Calu3 (cell line): Measurements from ENCODE around the gene RPTOR. TPM values are rescaled to one million over a fixed set of nuclear protein-coding genes. Genes with fewer than 3 reads are reported as not detected.

Experiments
- BruUV-seq: library from RNA; stranded (reverse); fragments of 400-500 nt; replicated peaks from 2 replicates; lab custom pipeline; 2021; lab: Mats Ljungman, UMichigan
- CTCF ChIA-PET: fragments of 300-600 bp; sonication (Branson Sonifier 250); formaldehyde crosslinking; loops from one replicate; lab custom pipeline; 2022; ENCODE audit warnings: antibody characterized with exemption; lab: Charles Lee
- DNase-seq: peaks from one replicate; pipeline ENCODE4 v3.0.0; 2022
- H3K27ac Mint-ChIP-seq: one replicate; pipeline ENCODE4 v1.8.0; 2022; ENCODE audit warnings: mixed read lengths; ENCODE audit not compliant: unreplicated experiment
- H3K27me3 Mint-ChIP-seq: one replicate; pipeline ENCODE4 v1.8.0; 2022; ENCODE audit warnings: mixed read lengths; ENCODE audit not compliant: unreplicated experiment
- H3K36me3 Mint-ChIP-seq: one replicate; pipeline ENCODE4 v1.8.0; 2022; ENCODE audit warnings: mild to moderate bottlenecking, moderate library complexity, mixed read lengths; ENCODE audit not compliant: insufficient read depth, unreplicated experiment
- H3K4me1 Mint-ChIP-seq: one replicate; pipeline ENCODE4 v1.8.0; 2022; ENCODE audit warnings: mild to moderate bottlenecking, low read depth, mixed read lengths; ENCODE audit not compliant: unreplicated experiment
- H3K4me3 Mint-ChIP-seq: one replicate; pipeline ENCODE4 v1.8.0; 2022; ENCODE audit warnings: mild to moderate bottlenecking, low read depth, moderate library complexity, mixed read lengths; ENCODE audit not compliant: unreplicated experiment
- H3K9me3 Mint-ChIP-seq: one replicate; pipeline ENCODE4 v1.8.0; 2022; ENCODE audit warnings: low read depth, mixed read lengths; ENCODE audit not compliant: unreplicated experiment
- intact Hi-C: fragments of 100-400 bp; cut with micrococcal nuclease; formaldehyde crosslinking; loops from one replicate; pipeline ENCODE4 v1.10.0; 2022; ENCODE audit not compliant: unreplicated experiment
- total RNA-seq: library from RNA; stranded (reverse); gene quantifications from 2 replicates; pipeline ENCODE4 v1.2.3, GENCODE V29; 2022
- TF ChIP-seq, protein P1 (sequence below): fragments of 200-600 bp; IDR thresholded peaks from one replicate; pipeline ENCODE4 v1.8.0; 2022; ENCODE audit warnings: antibody characterized with exemption; ENCODE audit not compliant: unreplicated experiment

RPTOR gene
- total RNA-seq, 1 experiment from 2014 or later = 41.8 TPM

DNA sequence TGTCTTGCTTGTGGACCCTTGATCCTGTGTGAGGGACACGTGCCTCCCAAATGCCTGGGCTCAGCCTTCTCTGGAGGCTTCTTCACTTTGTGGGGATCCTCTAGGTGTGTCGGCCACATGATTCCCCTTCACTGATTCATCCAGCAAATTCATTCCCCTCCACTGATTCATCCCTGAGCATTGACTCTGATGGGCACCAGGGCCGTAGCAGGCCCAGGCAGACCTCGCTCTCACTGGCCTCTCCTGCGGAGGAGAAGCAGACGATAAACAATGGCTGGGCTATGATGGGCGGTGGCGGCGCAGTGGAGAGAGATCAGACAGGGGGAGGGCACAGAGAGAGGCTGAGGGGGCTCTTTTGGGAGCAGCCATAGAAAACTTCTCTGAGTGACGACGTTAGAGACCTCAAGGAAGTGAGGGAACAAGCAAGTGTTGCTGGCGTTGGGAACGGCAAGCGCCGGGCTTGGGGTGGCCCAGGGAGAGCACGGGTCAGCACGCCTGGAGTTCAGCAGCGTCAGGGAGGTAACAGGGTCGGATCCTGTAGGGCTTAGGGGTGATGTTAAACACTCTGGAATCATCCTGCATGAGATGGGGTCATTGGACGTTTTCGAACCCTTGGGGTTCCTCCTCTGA, 17.5 kb upstream of the RPTOR start:
- Mint-ChIP-seq H3K36me3 (no peaks in the 10 kb centered on the region), H3K4me3 (no peak overlapping the region), H3K4me1 (no peaks in the 10 kb centered on the region), H3K9me3 (no peaks in the 10 kb centered on the region), H3K27ac (no peak overlapping the region), H3K27me3 (peaks cover 80% of the 10 kb centered on the region)
- no TSS peak for BruUV-seq
- intact Hi-C loops = no loop called here
- no peak for DNase-seq
- TF ChIP-seq, protein P1, sequence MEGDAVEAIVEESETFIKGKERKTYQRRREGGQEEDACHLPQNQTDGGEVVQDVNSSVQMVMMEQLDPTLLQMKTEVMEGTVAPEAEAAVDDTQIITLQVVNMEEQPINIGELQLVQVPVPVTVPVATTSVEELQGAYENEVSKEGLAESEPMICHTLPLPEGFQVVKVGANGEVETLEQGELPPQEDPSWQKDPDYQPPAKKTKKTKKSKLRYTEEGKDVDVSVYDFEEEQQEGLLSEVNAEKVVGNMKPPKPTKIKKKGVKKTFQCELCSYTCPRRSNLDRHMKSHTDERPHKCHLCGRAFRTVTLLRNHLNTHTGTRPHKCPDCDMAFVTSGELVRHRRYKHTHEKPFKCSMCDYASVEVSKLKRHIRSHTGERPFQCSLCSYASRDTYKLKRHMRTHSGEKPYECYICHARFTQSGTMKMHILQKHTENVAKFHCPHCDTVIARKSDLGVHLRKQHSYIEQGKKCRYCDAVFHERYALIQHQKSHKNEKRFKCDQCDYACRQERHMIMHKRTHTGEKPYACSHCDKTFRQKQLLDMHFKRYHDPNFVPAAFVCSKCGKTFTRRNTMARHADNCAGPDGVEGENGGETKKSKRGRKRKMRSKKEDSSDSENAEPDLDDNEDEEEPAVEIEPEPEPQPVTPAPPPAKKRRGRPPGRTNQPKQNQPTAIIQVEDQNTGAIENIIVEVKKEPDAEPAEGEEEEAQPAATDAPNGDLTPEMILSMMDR = no peak
- CTCF ChIA-PET = no interaction called here

DNA sequence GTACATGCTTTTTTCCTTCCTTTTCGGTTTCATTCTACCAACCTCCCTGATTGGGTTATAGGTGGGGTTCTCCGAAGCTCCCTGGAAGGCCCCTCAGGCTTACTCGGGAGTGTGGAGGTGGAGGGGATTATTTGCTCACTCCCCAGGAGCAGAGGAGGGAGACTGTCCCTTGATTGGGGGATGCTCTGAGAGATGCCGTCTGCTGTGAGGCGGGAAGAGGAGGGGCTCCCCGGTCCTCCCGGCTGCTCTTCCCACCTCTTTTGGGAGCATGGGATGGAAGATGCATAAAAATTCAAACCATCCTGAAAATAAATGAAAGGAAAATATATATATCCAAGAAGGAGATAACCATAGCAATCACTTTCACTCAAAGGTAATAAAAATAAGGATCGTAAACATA, 16.1 kb upstream of the RPTOR start:
- no peaks in the 10 kb centered on the region for H3K9me3 Mint-ChIP-seq
- BruUV-seq = no TSS peak
- CTCF ChIA-PET = no interaction called here

DNA sequence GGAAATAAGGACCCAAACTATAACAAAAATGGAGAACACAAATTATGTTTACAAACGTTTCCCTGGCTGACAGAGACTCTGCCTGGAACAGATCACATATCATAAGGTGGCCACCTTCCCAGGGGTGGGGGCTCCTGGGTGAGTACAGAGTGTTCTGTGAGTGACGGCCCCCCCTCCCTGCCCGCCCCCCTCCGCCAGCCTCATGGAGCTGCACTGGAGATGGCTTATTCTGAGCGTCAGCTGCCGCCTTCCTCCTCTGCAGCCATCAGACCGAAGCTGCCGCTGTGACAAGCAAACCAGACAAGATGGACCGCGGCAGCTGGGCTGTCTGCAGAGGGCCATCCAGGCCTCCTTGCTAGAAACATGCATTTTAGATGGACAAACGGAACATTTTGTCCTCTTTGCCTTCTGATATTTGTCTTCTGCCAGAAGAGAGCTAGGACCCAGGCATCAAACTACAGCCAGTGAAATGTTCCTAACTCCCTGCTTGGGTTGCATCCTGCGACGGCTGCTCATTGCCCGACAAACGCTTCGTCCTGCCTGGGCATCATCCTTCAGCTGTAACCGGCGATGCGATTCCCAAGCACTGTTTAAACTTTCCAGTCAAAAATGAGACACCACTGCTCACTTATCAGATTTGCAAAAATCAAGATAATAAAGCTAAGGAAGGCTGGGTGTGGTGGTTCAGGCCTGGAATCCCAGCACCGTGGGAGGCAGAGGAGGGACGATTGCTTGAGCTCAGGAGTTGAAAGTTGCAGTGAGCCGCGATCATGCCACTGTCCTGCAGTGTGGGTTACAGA, 15.3 kb upstream of the RPTOR start:
- no peaks in the 10 kb centered on the region for H3K4me1 Mint-ChIP-seq
- no peaks in the 10 kb centered on the region for H3K9me3 Mint-ChIP-seq
- H3K36me3 Mint-ChIP-seq = no peaks in the 10 kb centered on the region
- H3K27me3 Mint-ChIP-seq = peaks cover 71% of the 10 kb centered on the region
- CTCF ChIA-PET = interaction anchor here (0.6 kb wide), 3 partner anchors 109 to 1823 kb away, joined by 3 read pairs; no protein-coding TSS in a partner anchor
- no peak overlapping the region for H3K4me3 Mint-ChIP-seq
- DNase-seq = no peak
- no TSS peak for BruUV-seq
- intact Hi-C loops = no loop called here
- H3K27ac Mint-ChIP-seq = no peak overlapping the region
- TF ChIP-seq, protein P1 = no peak

More for the DNA sequence above, 16.1 kb upstream of the RPTOR start:
- Mint-ChIP-seq H3K4me1 (no peaks in the 10 kb centered on the region), H3K27ac (no peak overlapping the region), H3K36me3 (no peaks in the 10 kb centered on the region), H3K27me3 (peaks cover 71% of the 10 kb centered on the region), H3K4me3 (no peak overlapping the region)
- TF ChIP-seq, protein P1 = no peak
- no peak for DNase-seq
- intact Hi-C loops = no loop called here

DNA sequence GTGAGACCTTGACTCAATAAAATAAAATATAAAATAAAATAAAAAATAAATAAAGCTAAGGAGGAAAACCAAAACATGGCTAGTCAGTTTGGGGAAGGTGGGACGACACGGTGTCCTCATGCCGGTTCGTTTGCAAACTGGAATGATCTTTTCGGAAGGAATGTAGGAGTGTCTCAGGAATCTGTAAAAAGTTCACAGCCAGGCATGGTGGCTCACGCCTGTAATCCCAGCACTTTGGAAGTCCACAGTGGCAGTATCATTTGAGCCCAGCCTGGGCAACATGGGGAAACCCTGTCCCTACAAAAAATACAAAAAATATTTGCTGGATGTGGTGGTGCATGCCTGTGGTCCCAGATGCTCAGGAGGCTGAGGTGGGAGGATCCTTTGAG, 14.7 kb upstream of the RPTOR start:
- TF ChIP-seq, protein P1 = no peak
- CTCF ChIA-PET = interaction anchor here (0.6 to 0.7 kb wide), 2 partner anchors 508 to 1823 kb away, joined by 3 read pairs; no protein-coding TSS in a partner anchor
- Mint-ChIP-seq H3K36me3 (no peaks in the 10 kb centered on the region), H3K27me3 (peaks cover 69% of the 10 kb centered on the region), H3K4me1 (no peaks in the 10 kb centered on the region), H3K27ac (no peak overlapping the region), H3K9me3 (no peaks in the 10 kb centered on the region), H3K4me3 (no peak overlapping the region)
- no peak for DNase-seq
- no TSS peak for BruUV-seq
- intact Hi-C loops = no loop called here
